ENCODE data around the gene USP6NL. TPM values are rescaled to one million over a fixed set of nuclear protein-coding genes. Genes with fewer than 3 reads are reported as not detected.

Gene USP6NL
- total RNA-seq, 1 donor from 2014 or later: 13.8 TPM

DNA sequence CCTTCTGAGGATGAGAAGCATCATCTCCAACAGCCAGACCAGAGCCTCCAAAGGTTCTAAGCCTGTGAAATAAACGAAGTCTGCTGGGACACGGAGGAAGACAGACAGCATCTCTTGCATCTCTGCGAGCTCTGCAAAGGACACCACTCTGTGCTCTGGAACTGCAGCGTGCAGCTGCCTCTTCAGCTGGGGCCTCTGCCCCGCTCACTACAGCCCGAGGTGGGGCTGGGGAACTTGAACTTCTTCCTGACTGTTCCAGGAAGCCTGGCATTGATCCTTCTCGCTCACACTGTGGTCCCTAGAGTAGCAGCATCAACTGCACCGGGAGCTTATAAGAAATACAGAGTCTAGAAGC, 163.3 kb downstream of the USP6NL start:
- peaks cover 16% of the 10 kb centered on the region for H3K27me3 Mint-ChIP-seq (ENCODE audit: unreplicated experiment)

DNA sequence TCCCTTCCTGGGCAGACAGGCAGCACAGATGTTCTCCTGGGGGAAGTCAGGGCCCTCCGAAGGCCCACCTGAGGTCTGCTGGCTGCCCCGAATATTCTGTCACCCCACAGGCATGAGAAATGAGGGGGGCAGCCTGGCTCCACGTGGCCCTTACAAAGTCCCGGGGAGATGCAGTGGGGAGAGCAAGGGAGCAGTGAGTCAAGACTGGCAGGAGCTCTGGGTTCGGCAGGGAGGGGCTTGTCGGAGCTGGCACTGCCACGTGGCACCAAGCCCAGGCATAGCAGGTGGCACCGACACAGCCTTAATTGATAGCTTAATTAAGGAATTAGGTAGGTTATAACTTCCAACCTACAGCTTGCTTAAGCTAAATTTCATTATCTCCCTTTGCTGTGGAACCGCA, 163.9 kb downstream of the USP6NL start:
- peak; percentile 76 for DNase-seq (ENCODE audit: extremely low spot score, unreplicated experiment)
- H3K4me1 Mint-ChIP-seq (ENCODE audit: unreplicated experiment): no peaks in the 10 kb centered on the region
- H3K27me3 Mint-ChIP-seq (ENCODE audit: unreplicated experiment): peaks cover 16% of the 10 kb centered on the region
- H3K9me3 Mint-ChIP-seq (ENCODE audit: unreplicated experiment): no peaks in the 10 kb centered on the region
- no peak for TF ChIP-seq CTCF (IDR thresholded peaks at IDR 0.05)
- H3K27ac Mint-ChIP-seq (ENCODE audit: unreplicated experiment): no peak overlapping the region
- H3K36me3 Mint-ChIP-seq (ENCODE audit: unreplicated experiment): no peaks in the 10 kb centered on the region
- H3K4me3 Mint-ChIP-seq (ENCODE audit: unreplicated experiment): no peak overlapping the region

More for the DNA sequence above, 163.3 kb downstream of the USP6NL start:
- TF ChIP-seq CTCF (IDR thresholded peaks at IDR 0.05): no peak
- Mint-ChIP-seq H3K27ac (ENCODE audit: unreplicated experiment) (no peak overlapping the region), H3K4me1 (ENCODE audit: unreplicated experiment) (no peaks in the 10 kb centered on the region), H3K9me3 (ENCODE audit: unreplicated experiment) (no peaks in the 10 kb centered on the region), H3K4me3 (ENCODE audit: unreplicated experiment) (no peak overlapping the region), H3K36me3 (ENCODE audit: unreplicated experiment) (no peaks in the 10 kb centered on the region)
- DNase-seq (ENCODE audit: extremely low spot score, unreplicated experiment): peak; percentile 62

GRCh38 chr10:11446864-11447263, 164.6 kb downstream of the USP6NL start:
- Mint-ChIP-seq H3K4me3 (ENCODE audit: unreplicated experiment) (no peak overlapping the region), H3K27ac (ENCODE audit: unreplicated experiment) (no peak overlapping the region), H3K4me1 (ENCODE audit: unreplicated experiment) (no peaks in the 10 kb centered on the region), H3K9me3 (ENCODE audit: unreplicated experiment) (no peaks in the 10 kb centered on the region), H3K27me3 (ENCODE audit: unreplicated experiment) (peaks cover 15% of the 10 kb centered on the region), H3K36me3 (ENCODE audit: unreplicated experiment) (no peaks in the 10 kb centered on the region)
- TF ChIP-seq CTCF (IDR thresholded peaks at IDR 0.05): no peak
- DNase-seq (ENCODE audit: extremely low spot score, unreplicated experiment): no peak

DNA sequence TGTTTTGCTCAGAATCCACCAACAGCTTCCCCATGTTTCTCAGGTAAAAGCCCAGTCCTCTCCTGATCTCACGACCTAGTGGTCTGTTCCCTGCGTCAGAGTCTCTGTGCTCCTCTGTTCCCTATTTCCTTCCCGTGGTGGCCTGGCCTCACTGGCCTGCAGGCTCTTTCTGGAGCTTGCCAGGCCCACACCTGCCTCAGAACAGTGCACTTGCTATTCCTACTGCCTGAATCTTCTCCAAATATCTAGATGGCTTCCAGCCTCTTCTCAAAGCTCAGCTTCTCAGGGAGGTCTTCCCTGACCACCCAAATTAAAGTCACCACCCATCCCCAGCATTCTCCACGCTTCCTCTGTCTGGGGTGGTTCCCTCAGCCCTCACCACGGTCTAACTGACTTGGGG, 165.3 kb downstream of the USP6NL start:
- DNase-seq (ENCODE audit: extremely low spot score, unreplicated experiment): peak; percentile 62
- Mint-ChIP-seq H3K27me3 (ENCODE audit: unreplicated experiment) (peaks cover 13% of the 10 kb centered on the region), H3K9me3 (ENCODE audit: unreplicated experiment) (no peaks in the 10 kb centered on the region), H3K36me3 (ENCODE audit: unreplicated experiment) (no peaks in the 10 kb centered on the region), H3K27ac (ENCODE audit: unreplicated experiment) (no peak overlapping the region), H3K4me1 (ENCODE audit: unreplicated experiment) (no peaks in the 10 kb centered on the region), H3K4me3 (ENCODE audit: unreplicated experiment) (no peak overlapping the region)
- no peak for TF ChIP-seq CTCF (IDR thresholded peaks at IDR 0.05)

DNA sequence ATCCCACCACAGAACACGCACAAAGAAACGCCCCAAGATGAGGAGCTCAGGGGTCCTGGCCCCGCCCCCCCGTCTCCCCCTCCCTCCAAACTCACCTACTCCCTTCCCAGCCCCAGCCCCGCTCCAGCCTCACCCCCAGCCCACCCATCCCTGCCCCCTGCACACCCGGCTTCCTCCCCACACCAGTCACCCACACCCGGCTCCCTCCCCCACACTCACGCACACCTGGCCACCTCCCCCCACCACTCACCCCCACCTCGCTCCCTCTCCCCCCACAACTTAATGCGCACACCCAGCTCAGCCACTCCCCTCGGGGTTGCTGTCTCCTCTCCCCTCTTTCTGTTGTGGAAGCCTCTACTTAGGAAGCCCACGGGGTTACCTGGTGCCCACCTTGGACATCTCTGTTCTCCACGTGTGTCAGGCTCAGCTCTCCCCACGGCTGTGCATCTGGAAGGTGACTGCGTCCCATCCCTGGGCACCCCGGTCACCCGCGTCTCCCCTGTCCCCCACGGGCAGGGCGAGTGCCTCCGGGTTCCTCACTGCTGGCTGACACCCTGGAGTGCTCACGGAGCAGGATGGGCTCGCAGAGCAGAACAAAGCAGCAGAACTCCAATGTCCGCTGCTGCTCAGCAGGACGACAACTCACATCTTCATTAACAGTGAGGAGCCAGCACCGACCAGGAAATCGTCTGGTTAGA, 166.8 kb downstream of the USP6NL start:
- H3K27me3 Mint-ChIP-seq (ENCODE audit: unreplicated experiment): peaks cover 12% of the 10 kb centered on the region
- no peaks in the 10 kb centered on the region for H3K36me3 Mint-ChIP-seq (ENCODE audit: unreplicated experiment)
- no peaks in the 10 kb centered on the region for H3K4me1 Mint-ChIP-seq (ENCODE audit: unreplicated experiment)
- H3K4me3 Mint-ChIP-seq (ENCODE audit: unreplicated experiment): no peak overlapping the region
- peak; percentile 80 for DNase-seq (ENCODE audit: extremely low spot score, unreplicated experiment)
- no peak overlapping the region for H3K27ac Mint-ChIP-seq (ENCODE audit: unreplicated experiment)
- no peak for TF ChIP-seq CTCF (IDR thresholded peaks at IDR 0.05)
- no peaks in the 10 kb centered on the region for H3K9me3 Mint-ChIP-seq (ENCODE audit: unreplicated experiment)

All from osteocyte (in vitro differentiated cells).